Mucosa of descending colon (tissue), 3 donors: ENCODE measurements around the gene NEU1. TPM values are rescaled to one million over a fixed set of nuclear protein-coding genes. Genes with fewer than 3 reads are reported as not detected.

Source experiments
- ATAC-seq: fragments of 200-7000 bp; cut with Tn5 transposase; one replicate; pipeline ENCODE4 v1.9.1; 2020; ENCODE audit warnings: mild to moderate bottlenecking, moderate library complexity
- DNase-seq, 3 donors: peaks; one replicate each; pipeline ENCODE4 v3.0.0-alpha.2; 2020
- H3K36me3 ChIP-seq: fragments of 200-600 bp; one replicate; pipeline ENCODE4 v1.8.0; 2021; ENCODE audit warnings: low read depth, mild to moderate bottlenecking
- H3K4me1 ChIP-seq: fragments of 200-600 bp; one replicate; pipeline ENCODE4 v1.8.0; 2021; ENCODE audit warnings: low read depth, mild to moderate bottlenecking
- H3K4me3 ChIP-seq: fragments of 200-600 bp; one replicate; pipeline ENCODE4 v1.8.0; 2021; ENCODE audit warnings: mild to moderate bottlenecking
- H3K9me3 ChIP-seq: fragments of 200-600 bp; one replicate; pipeline ENCODE4 v1.8.0; 2021; ENCODE audit warnings: mild to moderate bottlenecking
- intact Hi-C, 2 donors: fragments of 100-400 bp; cut with DNase I in 1 of 2; cut with micrococcal nuclease in 1 of 2; formaldehyde crosslinking; loops; one replicate each; pipeline versions ENCODE4 v1.11.0 to v1.11.1; 2022; cut with DNase I, micrococcal nuclease
- total RNA-seq, 3 donors: library from RNA; stranded (reverse); fragmentation: NEBNext Ultra II Directional in 2 of 3; extraction: Animal tissue kit (Norgen Biotek cat#: 25700) in 2 of 3; gene quantifications; one replicate each; pipeline versions ENCODE4 v1.2.1 to v1.2.4, GENCODE V29; 2021 to 2023
- TF ChIP-seq, protein P1 (sequence below): fragments of 200-600 bp; IDR thresholded peaks from one replicate; pipeline ENCODE4 v1.8.0; 2022; ENCODE audit warnings: antibody characterized with exemption, mild to moderate bottlenecking
- donor health status: DM: no; HTN: no; CAD: no; lungs with moderate emphysema.
- donor health status: DM: no; HTN: no; CAD: no.
- donor health status: DM: no; HTN: yes; CAD: no.

NEU1 gene
- total RNA-seq, 3 donors from 2014 or later: 44.0 to 65.7 (median 45.0) TPM

DNA sequence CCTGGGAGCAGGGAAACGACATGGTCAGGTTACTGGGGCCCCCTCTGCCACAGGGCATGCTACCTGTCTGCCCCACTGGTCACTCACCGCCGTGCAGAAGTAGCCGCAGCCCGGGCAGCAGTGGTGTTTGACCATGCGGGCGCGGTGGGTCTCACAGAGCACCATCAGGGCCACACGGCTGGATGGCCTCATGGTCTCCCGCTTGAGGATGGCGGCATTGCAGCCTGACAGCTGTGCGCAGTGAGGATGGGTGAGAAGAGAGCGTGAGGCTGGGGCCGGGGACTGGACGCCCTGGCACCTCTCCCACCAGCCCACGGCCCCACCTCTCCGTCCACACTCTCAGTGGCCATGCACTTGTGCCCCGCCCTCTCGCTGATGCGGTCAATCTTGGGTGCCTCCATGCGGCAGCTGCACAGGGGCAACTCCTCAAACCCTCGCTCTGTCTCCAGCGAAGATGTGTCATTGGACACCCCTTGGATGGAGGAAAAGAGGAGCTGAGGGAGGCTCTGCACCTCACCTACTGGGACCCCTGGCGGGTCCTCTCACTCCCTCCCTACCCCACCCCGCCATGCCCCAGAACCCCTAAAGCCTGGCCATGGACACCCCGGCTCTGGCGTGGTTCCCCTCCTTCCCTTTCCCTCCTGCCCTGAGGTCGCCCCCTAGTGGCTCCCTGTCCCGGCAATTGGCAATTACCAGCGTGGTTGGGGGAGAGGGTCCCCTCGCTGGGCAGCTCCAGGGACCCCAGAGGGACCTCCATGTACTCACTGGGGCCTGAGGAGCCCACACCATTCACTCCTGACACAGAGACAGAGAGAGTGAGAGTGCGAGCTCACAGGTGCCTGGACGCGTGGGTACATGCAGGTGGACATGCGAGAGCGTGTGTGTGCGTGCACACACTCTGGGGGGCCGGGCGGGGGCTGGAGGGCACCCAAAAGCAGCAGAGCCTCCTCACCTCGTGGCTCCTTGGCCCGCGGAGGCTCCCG is 25.9 kb upstream of the NEU1 start:
- H3K4me3 ChIP-seq: no peak overlapping the region
- H3K9me3 ChIP-seq: no peaks in the 10 kb centered on the region
- intact Hi-C loops: no loop called here
- H3K36me3 ChIP-seq: no peaks in the 10 kb centered on the region
- peak; percentile 69 for ATAC-seq
- H3K4me1 ChIP-seq: no peaks in the 10 kb centered on the region
- DNase-seq: peak in 2 of 3 donors; percentile 72 to 75
- TF ChIP-seq, protein P1, sequence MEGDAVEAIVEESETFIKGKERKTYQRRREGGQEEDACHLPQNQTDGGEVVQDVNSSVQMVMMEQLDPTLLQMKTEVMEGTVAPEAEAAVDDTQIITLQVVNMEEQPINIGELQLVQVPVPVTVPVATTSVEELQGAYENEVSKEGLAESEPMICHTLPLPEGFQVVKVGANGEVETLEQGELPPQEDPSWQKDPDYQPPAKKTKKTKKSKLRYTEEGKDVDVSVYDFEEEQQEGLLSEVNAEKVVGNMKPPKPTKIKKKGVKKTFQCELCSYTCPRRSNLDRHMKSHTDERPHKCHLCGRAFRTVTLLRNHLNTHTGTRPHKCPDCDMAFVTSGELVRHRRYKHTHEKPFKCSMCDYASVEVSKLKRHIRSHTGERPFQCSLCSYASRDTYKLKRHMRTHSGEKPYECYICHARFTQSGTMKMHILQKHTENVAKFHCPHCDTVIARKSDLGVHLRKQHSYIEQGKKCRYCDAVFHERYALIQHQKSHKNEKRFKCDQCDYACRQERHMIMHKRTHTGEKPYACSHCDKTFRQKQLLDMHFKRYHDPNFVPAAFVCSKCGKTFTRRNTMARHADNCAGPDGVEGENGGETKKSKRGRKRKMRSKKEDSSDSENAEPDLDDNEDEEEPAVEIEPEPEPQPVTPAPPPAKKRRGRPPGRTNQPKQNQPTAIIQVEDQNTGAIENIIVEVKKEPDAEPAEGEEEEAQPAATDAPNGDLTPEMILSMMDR: peak; percentile 57

DNA sequence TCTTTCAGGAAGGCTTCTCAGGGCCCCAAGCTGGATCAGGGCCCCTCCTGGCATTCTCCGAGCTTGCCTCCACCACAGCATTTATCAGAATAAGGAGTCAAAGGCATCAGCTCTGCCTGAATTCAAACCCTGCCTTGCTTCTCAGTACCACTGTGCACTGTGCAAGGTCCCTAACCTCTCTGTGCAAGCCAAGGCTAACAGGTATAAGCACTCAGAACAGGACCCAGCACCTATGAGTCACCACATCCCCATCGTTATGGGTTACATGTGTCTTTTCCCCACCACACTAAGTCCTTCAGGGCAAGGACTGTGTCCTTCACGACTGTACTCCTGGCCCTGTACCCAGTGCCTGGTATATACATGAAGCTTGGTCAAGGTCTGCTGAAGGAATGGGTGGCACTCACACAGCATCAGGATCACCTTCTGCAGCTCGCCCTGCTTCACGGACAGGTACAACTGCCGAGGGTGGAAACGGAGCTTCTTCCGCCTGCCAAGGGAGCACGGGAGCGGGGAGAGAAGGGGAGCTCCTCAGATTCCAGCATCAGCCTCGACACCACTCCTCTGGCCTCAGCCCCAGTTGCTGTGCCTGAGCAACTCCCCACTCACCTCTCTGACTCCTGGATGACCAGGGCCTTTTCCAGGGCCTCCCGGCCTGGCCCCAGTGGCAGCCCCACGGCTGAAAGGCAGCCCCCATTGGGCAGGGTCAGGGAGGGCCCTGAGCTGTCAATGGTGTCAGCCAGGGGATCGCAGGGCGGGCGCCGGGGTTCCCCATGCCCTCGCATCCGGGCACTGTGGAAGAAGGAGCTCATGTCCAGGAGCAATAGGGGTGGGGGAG is 24.8 kb upstream of the NEU1 start:
- DNase-seq (no peak), ATAC-seq (peak; percentile 7)
- H3K4me1 ChIP-seq: no peaks in the 10 kb centered on the region
- H3K9me3 ChIP-seq: no peaks in the 10 kb centered on the region
- intact Hi-C loops: no loop called here
- H3K4me3 ChIP-seq: no peak overlapping the region
- no peaks in the 10 kb centered on the region for H3K36me3 ChIP-seq
- TF ChIP-seq, protein P1: no peak

DNA sequence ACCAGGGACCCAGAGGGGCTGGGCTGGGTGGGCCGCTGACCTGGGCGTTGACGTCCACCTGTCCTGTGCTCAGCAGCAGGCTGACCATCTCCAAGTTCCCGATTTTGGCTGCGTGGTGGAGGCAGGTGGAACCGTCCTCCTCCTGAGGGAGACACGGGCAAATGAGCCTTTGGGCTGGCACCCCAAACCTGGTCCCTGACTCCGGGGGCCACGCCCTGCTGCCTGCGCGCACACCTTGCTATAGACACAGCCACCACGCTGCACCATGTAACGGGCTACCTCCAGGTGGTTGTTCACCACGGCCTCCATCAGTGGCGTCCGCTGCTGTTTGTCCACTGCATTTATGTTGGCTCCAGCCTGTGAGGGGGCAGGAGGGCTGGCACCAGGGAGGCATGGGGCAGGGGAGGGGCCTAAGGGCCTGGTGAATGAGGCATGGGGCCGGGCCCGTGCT is 23.9 kb upstream of the NEU1 start:
- no peak overlapping the region for H3K4me3 ChIP-seq
- ATAC-seq (no peak), DNase-seq (no peak)
- TF ChIP-seq, protein P1: no peak
- H3K4me1 ChIP-seq: no peaks in the 10 kb centered on the region
- no peaks in the 10 kb centered on the region for H3K36me3 ChIP-seq
- intact Hi-C loops: no loop called here
- no peaks in the 10 kb centered on the region for H3K9me3 ChIP-seq

DNA sequence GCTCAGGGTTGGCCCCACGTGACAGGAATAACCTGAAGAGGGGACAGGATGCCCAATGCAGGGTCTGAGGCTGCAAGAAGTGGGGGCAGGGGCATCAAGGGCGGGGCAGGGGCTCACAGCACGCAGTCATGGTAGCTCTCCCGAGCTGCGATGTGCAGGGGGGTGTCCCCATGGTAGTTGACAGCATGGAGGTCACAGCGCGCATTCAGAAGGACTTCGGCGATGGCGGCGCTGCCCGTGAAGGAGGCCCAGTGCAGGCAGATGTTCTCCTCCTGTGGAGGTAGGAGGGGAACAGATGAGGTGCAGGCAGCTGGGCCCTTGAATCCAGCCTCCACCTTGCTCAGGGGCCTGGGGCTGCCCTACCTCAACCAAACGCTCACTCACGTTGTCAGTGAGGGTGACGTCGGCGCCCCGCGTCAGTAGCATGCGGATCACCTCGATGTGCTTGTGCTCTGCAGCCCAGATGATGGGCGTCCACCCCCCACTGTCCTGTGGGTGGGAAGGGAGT is 22.0 kb upstream of the NEU1 start:
- TF ChIP-seq, protein P1: no peak
- Histone ChIP-seq H3K9me3 (no peaks in the 10 kb centered on the region), H3K4me1 (peaks cover 3% of the 10 kb centered on the region), H3K4me3 (no peak overlapping the region), H3K36me3 (peaks cover 8% of the 10 kb centered on the region)
- intact Hi-C loops: no loop called here
- no peak for DNase-seq
- no peak for ATAC-seq

DNA sequence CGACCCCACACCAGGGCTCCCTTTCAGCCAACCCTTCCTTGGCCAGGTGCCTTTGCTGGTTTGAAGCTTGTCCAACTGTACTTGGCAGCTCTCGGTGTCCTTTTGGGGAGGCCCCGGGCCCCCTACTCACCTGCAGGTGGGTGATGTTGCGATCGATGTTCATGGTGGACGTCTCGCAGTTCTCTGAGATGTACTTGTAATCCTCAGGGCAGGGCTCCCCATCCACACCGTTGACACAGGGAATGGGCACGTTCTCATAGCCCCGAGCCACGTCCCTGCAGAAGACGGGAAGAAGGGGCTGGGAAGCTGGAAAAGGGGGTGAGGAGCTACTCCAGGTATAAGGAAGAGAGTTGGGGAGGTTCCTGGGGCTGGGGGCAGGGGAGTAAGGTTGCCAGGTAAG is 21.1 kb upstream of the NEU1 start:
- intact Hi-C loops: no loop called here

More for the DNA sequence above, 21.1 kb upstream of the NEU1 start:
- H3K36me3 ChIP-seq: peaks cover 8% of the 10 kb centered on the region
- H3K4me3 ChIP-seq: no peak overlapping the region
- TF ChIP-seq, protein P1: no peak
- no peaks in the 10 kb centered on the region for H3K9me3 ChIP-seq
- ATAC-seq (no peak), DNase-seq (no peak)
- peaks cover 8% of the 10 kb centered on the region for H3K4me1 ChIP-seq
